GM21423 (cell line): ENCODE measurements around the gene ZNF407.

Experiments
- ATAC-seq: cut with Tn5 transposase; IDR thresholded peaks from one replicate; pipeline ENCODE4 v1.9.1; 2021; ENCODE audit warnings: mild to moderate bottlenecking, moderate library complexity; ENCODE audit not compliant: unreplicated experiment

ZNF407 gene

DNA sequence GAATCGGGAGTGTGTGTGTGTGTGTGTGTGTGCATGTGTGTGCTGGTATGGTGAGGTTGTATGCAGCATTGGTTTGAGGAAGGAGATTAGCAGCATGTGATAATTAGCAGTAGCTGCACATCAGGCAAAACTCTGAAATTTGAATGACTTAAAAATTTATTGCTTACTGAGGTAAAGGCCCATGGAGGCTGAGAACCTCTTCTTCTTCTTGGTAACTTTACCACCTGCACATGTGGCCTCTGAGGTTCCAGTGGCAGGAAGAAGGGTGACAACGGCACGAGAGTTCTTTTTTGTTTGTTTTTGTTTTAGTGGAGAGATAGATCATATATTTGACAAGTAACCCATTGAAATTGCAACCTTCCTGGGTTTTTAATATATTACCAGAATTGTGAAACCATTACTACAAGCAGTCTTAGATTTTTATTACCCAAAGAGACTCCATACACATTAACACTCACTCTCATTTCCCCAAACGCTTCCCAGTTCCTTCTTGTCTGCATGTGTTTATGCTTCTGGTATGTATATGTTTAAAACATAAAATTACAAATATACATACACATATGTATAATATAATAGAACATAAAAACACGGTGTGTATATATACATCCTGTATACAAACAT, 319.2 kb downstream of the ZNF407 start:
- peak; percentile 68 for ATAC-seq

GRCh38 chr18:74918276-74918790, 320.7 kb downstream of the ZNF407 start:
- no peak for ATAC-seq

DNA sequence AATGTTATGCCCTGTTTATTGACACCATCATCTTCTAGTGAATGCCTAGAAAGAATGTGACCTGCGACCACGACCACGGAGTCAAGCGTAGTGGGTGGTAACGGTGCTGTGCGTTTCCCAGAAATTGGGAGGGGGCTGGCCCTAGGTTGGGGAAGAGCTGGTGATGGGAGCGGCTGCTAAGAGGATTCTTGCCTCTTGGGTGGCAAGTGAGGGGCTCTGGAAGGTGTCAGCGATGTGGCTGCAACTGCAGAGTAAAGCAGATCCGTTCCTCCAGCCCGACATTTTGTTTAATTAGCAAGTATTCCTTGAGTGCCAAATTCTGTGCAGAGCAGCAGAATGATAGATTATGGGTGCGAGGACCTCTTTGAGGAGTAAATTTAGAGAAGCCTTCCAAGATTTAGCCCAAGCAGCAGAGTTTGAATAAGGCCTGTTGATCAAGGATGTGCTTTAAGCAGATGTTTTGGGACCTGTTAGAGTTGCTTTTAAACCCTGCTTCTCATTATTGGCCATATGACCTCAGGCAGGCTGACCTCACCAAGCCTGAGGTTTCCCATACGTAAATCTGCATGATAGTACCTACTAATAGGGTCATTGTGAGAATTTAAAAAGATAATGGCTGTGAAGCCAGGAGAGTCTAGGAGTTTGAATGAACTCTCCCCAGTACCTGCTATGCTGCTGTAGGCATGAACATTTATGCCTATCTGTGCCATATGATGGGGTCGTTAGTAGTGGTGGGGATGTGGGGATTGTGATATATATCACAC, 323.6 kb downstream of the ZNF407 start:
- ATAC-seq = no peak

DNA sequence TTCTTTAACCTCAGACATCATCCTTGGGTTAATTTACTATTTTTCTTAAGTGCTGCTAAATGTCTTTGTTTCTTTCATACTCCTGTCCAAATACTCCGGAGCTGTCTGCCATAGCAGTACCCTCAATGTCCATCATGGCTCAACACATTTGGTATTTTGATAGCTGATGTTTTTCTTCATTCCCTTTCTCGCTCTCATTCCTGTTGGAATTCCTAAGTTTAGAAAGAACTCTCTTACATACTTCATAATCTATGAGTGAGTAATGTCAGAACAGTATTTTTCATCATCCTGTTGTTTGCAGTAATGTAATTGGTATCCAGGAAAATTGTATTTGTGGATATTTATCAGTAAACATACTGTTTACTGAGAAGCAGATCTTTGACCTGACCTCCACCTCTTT, 328.4 kb downstream of the ZNF407 start:
- ATAC-seq = no peak

DNA sequence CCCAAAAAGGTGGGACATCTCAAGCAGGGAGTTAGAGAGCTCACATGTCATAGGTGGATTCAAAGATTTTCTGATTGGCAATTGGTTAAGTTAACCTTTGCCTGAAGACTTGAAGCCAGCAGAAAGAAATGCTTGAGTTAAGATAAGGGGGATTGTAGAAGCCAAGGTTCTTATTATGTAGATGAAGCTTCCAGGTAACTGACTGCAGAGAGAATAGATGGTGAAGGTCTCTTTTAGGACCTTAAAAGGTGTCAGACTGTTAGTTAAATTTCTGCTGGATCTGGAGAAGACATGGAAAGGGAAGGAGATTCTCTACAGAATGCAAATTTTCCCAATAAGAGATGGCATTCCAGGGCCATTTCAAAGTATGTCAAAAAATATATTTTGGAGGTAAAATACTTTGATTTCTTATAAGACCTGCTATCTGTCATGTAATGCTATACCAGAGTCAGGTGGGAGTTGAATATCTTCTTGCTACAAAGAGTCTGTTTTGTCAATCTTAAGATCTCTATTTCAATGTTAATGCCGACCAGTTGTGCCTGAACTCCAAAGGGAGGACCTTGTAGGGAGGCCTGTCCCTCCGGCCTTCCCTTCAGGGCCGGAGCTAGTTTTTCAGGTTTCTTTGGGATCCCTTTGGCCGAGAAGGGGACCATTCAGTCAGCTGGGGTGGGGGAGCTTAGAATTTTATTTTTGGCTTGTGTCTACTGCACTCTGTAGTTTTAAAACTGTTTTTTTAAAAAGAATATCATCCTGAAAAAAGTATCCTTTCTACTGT, 330.7 kb downstream of the ZNF407 start:
- ATAC-seq = no peak

DNA sequence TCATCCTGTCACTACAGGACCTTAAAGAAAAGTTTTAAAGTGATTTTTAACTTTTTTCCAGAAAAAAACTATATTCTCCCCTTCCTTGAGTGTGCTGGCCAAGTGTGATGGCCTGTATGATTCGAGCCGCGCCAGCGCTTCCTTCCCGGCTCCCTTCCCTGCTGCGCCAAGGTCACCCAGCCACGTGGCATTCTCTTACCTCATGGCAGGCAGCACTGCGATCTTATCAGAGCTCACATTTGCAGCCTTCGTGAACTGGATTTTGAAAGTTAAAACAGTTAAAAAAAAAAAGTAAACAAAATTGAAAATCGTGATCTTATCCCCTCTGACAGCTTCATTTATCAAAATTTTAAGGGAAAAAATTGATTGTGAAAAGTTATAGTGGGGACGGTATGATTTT, 331.4 kb downstream of the ZNF407 start:
- no peak for ATAC-seq

DNA sequence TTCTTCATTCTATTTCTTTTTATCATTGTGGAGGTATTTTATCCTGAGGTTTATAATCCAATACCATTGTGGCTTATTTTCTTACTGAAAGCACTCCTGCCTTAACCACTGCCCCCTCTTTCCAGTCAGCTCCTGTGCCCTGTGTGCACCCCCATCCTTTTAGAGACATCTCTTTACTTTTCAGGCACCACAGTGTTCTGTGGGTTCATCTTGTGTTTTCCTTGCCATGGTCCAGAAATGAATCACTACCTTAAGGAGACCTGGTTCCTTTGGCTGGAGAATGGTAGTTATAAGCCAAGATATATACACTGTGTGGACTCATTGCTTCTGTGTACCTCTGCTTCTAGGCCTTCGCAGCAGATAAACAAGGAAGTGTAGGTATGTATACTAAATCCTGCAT, 332.9 kb downstream of the ZNF407 start:
- ATAC-seq = no peak

- ATAC-seq = no peak
Observed at GRCh38 chr18:74933930-74934329, 336.3 kb downstream of the ZNF407 start.

DNA sequence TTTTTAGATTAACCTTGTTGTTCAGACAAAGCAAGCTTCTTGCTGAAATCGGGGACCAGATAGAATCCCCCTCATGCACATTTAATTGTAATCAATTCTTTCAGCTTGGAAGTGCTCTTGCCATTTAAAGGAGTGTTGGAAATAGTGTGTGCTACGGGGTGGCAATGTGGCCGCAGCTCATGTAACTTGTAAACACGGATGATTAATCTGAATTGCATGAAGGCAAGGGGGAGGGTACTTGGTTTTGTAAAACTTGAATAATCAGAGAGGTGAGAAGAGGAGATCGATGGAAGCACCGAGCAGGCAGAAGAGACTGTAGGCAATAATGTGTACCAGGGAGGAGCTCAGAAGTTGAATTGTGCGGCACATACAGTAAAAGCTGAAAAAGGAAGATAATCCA, 337.8 kb downstream of the ZNF407 start:
- ATAC-seq = no peak

- no peak for ATAC-seq
Observed at GRCh38 chr18:74936343-74936742, 338.7 kb downstream of the ZNF407 start.

DNA sequence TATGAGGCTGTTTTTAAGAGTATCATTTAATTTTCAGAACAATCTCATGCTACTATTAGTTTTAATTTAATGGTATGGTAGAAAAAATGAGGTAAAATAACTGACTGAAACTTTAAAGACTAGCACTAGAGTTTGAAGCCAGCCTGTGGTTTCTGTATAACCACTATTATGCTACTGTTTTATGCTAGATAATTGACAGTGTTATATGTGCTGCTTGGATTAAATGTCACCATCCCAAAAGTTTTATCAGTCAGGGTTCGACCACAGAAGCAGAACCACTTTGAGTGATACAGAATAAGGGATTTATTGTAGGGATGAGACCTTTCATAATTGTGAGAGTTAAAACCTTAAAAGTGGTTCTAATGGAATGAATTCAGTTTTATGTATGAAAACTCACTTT, 339.6 kb downstream of the ZNF407 start:
- ATAC-seq = no peak

- ATAC-seq = no peak
Observed at GRCh38 chr18:74940856-74941255, 343.2 kb downstream of the ZNF407 start.

DNA sequence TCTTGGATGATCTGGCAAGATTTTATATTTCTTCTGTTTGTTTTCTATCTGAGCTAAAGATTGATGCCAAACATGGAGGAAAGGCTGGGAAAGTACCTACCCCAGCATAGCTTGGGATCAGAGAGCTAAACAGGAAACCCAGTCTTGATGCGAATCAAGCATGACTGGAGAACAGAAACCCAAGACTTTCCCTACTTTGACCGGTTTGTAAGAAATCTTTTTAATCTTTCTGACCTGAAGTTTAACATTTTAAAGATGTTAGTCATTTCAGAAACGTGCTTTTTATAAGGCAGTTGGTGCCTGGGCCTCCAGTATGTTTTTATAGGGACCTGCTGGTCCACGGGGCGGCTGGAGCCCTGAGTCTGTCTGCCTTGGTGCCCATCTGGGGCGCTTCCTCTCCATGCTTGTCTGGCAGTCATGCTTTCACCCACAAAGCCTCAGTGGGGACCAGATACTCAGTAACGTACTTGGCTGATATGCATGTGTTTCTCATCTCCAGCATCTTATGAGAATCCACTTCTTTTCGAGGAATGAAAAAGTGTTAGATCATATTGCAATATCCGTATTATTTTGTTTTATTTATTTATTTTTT, 344.7 kb downstream of the ZNF407 start:
- peak; percentile 90 for ATAC-seq

- ATAC-seq = no peak
Observed at GRCh38 chr18:74944676-74945075, 347.0 kb downstream of the ZNF407 start.

DNA sequence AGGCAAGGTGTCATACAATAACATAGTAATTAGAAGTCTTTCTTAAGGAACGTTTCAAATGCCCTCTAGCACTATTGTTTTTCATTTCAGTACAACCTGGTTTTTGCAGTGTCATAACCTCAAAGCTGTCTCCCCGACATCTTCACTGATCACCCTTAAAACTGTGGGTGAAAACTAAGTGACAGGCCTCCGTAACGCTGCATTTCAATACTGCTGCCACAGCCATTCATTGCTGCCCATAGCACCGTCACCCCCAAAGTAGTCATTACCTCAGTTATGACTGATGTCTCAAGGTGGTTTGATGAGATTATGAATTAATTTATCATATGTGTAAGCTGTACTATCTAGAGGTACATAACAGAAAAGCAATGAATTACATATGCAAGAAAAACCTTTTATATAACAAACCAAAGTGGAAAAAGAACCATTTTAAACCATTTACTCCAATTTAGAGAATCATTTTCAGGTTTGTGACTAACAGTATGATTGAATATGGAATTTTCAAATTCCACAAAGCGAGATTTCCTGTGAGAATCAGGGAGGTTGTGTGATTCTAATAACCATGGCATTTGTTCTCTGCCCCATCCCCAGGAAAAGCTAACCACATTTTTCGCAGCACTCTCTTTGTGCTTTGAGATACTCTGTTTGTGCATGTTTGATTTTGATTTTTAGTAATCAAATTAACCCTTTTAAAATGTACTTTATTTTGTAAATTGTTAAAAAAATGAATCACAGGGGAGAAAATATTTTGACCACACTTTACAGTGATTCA, 348.3 kb downstream of the ZNF407 start:
- ATAC-seq = no peak

GRCh38 chr18:74946646-74947375, 349.1 kb downstream of the ZNF407 start:
- no peak for ATAC-seq

DNA sequence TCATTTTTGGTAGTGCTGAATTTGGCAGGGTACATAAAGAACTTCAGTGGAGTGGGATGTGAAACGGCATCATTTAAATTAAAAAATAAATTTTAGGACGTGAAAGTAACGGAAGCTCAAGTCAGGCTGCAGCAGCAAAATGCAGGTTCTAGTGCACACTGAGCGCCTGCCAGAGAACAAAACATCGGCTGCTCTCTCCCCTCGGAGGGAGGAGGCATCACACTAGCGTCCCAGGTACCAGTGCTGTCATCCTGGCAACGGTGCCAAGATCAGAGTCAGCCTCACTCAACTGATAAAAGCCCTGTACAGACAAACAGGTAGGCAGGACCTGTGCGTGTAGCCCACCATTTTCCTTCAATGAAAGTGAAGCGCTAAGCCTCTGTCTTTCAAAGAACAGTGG, 349.7 kb downstream of the ZNF407 start:
- no peak for ATAC-seq

GRCh38 chr18:74947875-74948274, 350.2 kb downstream of the ZNF407 start:
- no peak for ATAC-seq

GRCh38 chr18:74949611-74950010, 351.9 kb downstream of the ZNF407 start:
- ATAC-seq = no peak

DNA sequence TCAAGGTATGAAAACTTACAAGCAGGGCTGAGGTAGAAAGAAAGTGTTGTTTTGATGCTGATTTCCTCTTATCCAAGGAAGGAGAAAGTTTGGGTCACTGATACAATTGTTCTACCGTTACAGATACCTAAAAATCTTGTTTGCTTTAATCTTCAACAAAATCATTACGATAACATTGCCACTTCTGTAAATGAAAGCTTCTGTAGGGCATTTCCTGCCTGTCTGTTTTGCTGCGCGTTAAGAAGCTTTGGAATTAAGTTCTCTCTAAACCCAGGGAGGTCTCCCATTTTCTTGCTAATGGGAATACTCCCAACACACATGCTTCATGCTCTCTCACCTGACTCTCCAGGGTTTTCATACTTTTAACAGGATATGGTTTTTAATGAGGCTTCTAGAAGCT, 352.8 kb downstream of the ZNF407 start:
- ATAC-seq = no peak
